HFFc6 (cell line): Measurements from ENCODE around the gene GMIP. TPM values are rescaled to one million over a fixed set of nuclear protein-coding genes. Genes with fewer than 3 reads are reported as not detected.

Experiments
- DNase-seq: peaks from one replicate; pipeline ENCODE4 v3.0.0-alpha.2; 2018
- H3K27ac Mint-ChIP-seq: 2 replicates; pipeline ENCODE4 v1.8.0; 2020; ENCODE audit warnings: mild to moderate bottlenecking, mixed read lengths
- H3K27me3 Mint-ChIP-seq: 2 replicates; pipeline ENCODE4 v1.8.0; 2021; ENCODE audit warnings: mild to moderate bottlenecking, moderate library complexity, mixed read lengths; ENCODE audit not compliant: insufficient read depth
- H3K36me3 Mint-ChIP-seq: 2 replicates; pipeline ENCODE4 v1.8.0; 2021; ENCODE audit warnings: low read depth, mixed read lengths
- H3K4me1 Mint-ChIP-seq: 2 replicates; pipeline ENCODE4 v1.8.0; 2020; ENCODE audit warnings: low read depth, mixed read lengths
- H3K4me3 Mint-ChIP-seq: 2 replicates; pipeline ENCODE4 v1.8.0; 2020; ENCODE audit warnings: mild to moderate bottlenecking, moderate library complexity, mixed read lengths
- H3K9me3 Mint-ChIP-seq: 2 replicates; pipeline ENCODE4 v1.8.0; 2020; ENCODE audit warnings: mild to moderate bottlenecking, mixed read lengths
- CTCF ChIP-seq: fragments of 200-600 bp; sonication (generic); IDR thresholded peaks from 2 replicates; pipeline ENCODE4 v1.5.0; 2021; ENCODE audit warnings: antibody characterized with exemption, mild to moderate bottlenecking
- total RNA-seq, 6 experiments: library from RNA; stranded (reverse); fragmentation: NEBNext Ultra II Directional; extraction: Animal tissue kit (Norgen Biotek cat#: 25700); gene quantifications; 2 replicates in 1 of 6; 3 replicates in 5 of 6; pipeline ENCODE4 v1.2.3, GENCODE V29; 2021

GMIP gene
- total RNA-seq, 6 experiments from 2014 or later, result 11.5 to 16.7 (median 13.9) TPM

GRCh38 chr19:19580418-19580817 lies 63.0 kb downstream of the GMIP start:
- peaks cover 8% of the 10 kb centered on the region for H3K27me3 Mint-ChIP-seq
- no peaks in the 10 kb centered on the region for H3K4me1 Mint-ChIP-seq

DNA sequence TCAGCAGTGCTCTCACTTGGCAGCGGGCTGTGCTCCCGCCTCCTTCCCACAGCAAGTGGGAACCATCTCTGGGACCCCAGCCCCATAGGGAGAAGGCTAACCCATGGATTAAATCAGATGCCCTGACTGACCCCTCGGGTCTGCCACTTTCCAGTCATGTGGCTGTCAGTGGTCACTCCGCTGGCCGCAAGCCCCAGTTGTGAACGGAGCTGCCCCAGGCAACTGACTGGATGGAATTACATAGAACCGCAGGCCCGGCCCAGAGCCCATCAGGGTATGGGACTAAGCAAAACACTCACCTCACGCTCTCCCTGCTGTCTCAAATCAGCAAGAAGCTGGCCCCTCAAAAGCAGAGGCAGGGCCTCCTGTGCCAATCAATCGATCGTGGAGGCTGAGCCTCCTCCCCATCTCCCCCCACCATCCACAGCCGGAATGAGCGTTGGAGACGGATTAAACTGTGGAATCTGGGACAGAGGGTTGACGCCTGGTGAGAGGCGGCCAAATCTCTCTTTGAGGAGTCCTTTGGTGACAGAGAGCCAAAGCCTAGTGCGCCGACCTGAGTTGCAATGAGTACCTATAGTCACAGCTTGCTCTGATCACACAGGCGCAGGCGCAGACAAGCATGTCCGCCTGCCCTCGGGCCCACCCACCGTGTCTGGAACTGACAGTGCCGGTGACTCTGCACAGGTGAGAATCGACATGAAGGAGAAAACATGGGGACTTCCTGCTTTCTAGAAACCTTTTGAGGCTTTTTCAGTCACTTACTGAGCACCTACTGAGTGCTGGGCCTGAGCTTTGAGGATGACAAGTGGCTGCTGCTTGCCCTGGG lies 63.7 kb downstream of the GMIP start:
- DNase-seq, result no peak
- no peaks in the 10 kb centered on the region for H3K36me3 Mint-ChIP-seq
- H3K9me3 Mint-ChIP-seq, result no peaks in the 10 kb centered on the region
- peaks cover 8% of the 10 kb centered on the region for H3K27me3 Mint-ChIP-seq
- TF ChIP-seq CTCF, result no peak
- H3K4me3 Mint-ChIP-seq, result no peak overlapping the region
- no peak overlapping the region for H3K27ac Mint-ChIP-seq
- H3K4me1 Mint-ChIP-seq, result no peaks in the 10 kb centered on the region

More at GRCh38 chr19:19580418-19580817, 63.0 kb downstream of the GMIP start:
- DNase-seq, result no peak
- Mint-ChIP-seq H3K36me3 (no peaks in the 10 kb centered on the region), H3K27ac (no peak overlapping the region), H3K4me3 (no peak overlapping the region), H3K9me3 (no peaks in the 10 kb centered on the region)
- no peak for TF ChIP-seq CTCF

Other genes starting within 250 kb of the GMIP start
- gene GATAD2A, start 238.0 kb downstream of the GMIP start, total RNA-seq, result 100 to 1,000 TPM; 107 to 123 (median 112) TPM
- gene TSSK6, start 128.1 kb downstream of the GMIP start, total RNA-seq, result 1 to 10 TPM in 2 of 6 experiments, under 1 TPM in 4; 0.61 to 1.3 (median 0.92) TPM
- 100 to 1,000 TPM; 266 to 393 (median 323) TPM for gene NDUFA13, start 127.4 kb downstream of the GMIP start, total RNA-seq
- gene YJEFN3, start 114.7 kb downstream of the GMIP start, total RNA-seq, result 1 to 10 TPM; 1.4 to 2.5 (median 2.0) TPM
- under 1 TPM; 0.09 to 0.28 (median 0.15) TPM for gene CILP2, start 105.4 kb downstream of the GMIP start, total RNA-seq
- gene PBX4, start 25.0 kb downstream of the GMIP start, total RNA-seq, result under 1 TPM in 5 of 6 experiments, not detected in 1; 0.23 to 0.40 (median 0.30) TPM
- gene LPAR2, start 15.4 kb downstream of the GMIP start, total RNA-seq, result 1 to 10 TPM; 2.6 to 4.2 (median 3.2) TPM
- gene ATP13A1, start 20.0 kb upstream of the GMIP start, total RNA-seq, result 10 to 100 TPM; 56.5 to 76.3 (median 61.3) TPM
- 1 to 10 TPM; 6.8 to 8.5 (median 7.2) TPM for gene ZNF101, start 25.2 kb upstream of the GMIP start, total RNA-seq
- 1 to 10 TPM; 2.2 to 3.1 (median 2.8) TPM for gene ZNF14, start 89.5 kb upstream of the GMIP start, total RNA-seq
- gene ZNF506, start 178.1 kb upstream of the GMIP start, total RNA-seq, result 1 to 10 TPM in 4 of 6 experiments, under 1 TPM in 2; 0.50 to 5.4 (median 4.5) TPM
- 1 to 10 TPM; 2.9 to 4.4 (median 3.5) TPM for gene ZNF253, start 222.2 kb upstream of the GMIP start, total RNA-seq